ENCODE measurements around the gene TUBE1.

GRCh38 chr6:112022749-112023148, 64.5 kb downstream of the TUBE1 start:
- TF ChIP-seq CTCF (conservative IDR thresholded peaks at IDR 0.05; ENCODE audit: low read length) (no peak), EZH2phosphoT487 (IDR thresholded peaks at IDR 0.05; ENCODE audit: borderline replicate concordance) (no peak)

Data from Loucy (cell line).